ENCODE data around the gene MBL2.

The MBL2 gene

DNA sequence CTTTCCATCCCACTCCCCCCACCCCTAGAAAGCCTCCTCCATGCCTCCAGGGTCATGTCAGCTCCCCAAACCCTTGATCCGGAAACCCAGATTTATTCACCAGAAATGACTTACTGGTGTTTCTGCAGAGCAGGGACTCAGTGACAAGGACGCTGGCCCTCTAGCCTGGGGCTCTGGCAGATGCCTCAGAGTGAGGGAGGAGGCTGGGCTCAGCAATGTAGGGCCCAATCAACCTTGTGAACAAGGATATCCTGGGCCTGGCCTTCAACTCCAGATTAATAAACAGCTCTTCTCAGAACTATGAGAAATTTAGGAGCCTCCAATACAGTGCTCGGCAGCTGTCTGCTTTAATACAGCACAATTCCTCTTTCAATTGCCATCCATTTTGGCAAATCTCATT is at the start of gene MBL2:
Gene MBL2 (minus strand): TSS at position 162 of the 400 bp plus-strand sequence. CDS start 1,149 bp downstream, outside the sequence.
- no peak for DNase-seq (ENCODE audit: extremely low read depth in 1 of 2, low read depth in 1 of 2)

- DNase-seq (ENCODE audit: extremely low read depth in 1 of 2, low read depth in 1 of 2), result no peak
Observed at GRCh38 chr10:52820309-52820708, 47.7 kb upstream of the MBL2 start.

GRCh38 chr10:52818019-52818418 is 45.4 kb upstream of the MBL2 start:
- no peak for DNase-seq (ENCODE audit: extremely low read depth in 1 of 2, low read depth in 1 of 2)

- DNase-seq (ENCODE audit: extremely low read depth in 1 of 2, low read depth in 1 of 2), result no peak
Observed at GRCh38 chr10:52814506-52814905, 41.9 kb upstream of the MBL2 start.

- DNase-seq (ENCODE audit: extremely low read depth in 1 of 2, low read depth in 1 of 2), result no peak
Observed at GRCh38 chr10:52811776-52812175, 39.2 kb upstream of the MBL2 start.

DNA sequence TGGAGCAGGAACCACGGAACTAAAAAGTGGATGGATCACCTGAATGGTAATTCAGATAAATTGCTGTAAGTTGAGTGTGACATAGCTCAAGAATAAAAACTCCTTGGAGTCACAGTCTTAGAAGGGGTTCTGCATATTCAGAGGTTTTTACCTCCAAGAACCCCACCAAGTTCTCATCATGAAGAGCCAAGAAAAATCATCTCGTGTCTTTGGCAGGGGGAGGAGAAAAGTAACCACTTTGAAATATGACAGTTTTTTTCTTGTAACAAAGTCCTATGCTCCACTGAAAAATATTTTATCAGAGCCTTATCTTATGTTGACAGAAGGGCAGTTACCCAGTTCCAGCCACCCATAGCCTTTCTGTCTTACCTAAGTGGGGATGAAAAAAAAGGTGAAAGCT is 38.2 kb upstream of the MBL2 start:
- DNase-seq (ENCODE audit: extremely low read depth in 1 of 2, low read depth in 1 of 2), result no peak

GRCh38 chr10:52807803-52808202 is 35.2 kb upstream of the MBL2 start:
- DNase-seq (ENCODE audit: extremely low read depth in 1 of 2, low read depth in 1 of 2), result no peak

DNA sequence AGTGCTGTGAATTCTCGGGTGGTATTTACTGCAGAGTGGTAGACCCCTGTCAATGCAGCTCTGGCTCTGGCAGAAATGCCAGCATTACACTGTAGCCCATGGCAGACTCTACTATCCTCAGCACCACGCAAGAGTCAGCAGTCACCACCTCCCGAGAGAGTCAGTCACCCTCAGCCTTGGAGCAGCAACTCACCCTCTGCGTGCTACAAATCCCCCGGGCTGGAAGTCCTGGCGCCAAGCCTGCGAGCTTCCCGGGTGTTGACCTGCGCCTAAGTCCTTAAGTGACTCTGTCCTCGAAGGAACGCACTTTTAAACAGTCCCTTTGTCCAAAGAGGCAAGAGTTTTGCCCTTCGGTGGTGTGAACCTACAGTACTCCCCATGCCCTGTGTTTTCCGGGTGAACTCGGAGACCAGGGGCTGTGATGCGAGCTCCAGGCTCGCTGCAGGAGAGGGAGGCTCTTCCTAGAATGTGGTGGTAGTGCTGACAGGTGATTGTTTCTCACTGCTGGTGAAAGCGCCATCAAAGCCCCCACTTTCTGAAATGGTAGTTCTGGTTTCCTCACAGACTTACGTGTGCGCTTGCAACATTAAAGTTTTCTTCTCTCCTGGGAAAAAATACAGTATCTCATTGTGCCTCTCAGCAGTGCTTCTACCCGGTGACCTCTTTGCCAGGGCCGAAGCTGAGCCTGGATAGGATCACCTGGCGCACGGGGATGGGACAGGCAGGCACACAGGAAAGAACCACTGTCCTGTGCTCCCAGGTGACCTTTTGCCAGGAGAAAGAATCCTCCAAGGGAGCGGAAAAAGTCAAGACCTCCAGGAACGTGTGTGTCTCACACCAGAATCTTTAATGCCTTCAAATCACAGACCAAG is 33.1 kb upstream of the MBL2 start:
- no peak for DNase-seq (ENCODE audit: extremely low read depth in 1 of 2, low read depth in 1 of 2)

DNA sequence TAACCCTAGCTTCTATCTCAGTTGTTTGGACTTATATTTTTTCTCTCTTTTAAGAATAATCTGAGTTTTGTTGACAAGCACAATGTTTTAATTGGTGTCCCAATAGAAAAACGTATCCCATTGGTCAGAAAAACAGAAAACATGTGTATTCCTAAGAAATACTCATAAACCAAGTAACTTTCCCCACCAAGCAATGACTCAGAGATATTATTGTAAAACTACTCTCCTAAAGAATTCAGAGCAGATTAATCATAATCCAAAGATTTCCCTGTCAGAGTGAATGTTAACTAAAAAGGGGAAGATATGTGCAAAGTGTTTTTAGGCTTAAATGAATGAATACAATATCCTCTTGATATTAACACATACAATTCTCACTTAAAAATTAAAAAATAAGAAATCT is 29.4 kb upstream of the MBL2 start:
- no peak for DNase-seq (ENCODE audit: extremely low read depth in 1 of 2, low read depth in 1 of 2)

DNA sequence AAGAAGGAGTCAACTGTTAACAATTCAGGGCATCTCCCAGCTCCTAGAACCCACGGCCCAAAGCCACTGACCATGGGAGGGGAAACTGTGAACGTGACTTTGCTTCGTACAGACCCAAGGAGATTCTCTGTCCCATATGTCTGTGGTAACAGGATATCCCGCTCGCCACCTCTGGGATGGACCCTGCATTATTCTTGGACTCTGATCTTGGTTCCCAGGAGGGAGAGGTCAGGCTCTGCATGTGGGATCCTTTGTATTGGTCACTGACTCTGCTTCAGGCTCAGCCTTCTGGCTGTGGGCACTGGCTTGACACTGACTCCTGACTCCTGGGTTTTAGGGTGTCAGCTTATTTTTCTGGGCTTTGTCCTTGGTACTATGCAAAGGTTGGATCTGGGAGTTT is 13.5 kb upstream of the MBL2 start:
- no peak for DNase-seq (ENCODE audit: extremely low read depth in 1 of 2, low read depth in 1 of 2)

DNA sequence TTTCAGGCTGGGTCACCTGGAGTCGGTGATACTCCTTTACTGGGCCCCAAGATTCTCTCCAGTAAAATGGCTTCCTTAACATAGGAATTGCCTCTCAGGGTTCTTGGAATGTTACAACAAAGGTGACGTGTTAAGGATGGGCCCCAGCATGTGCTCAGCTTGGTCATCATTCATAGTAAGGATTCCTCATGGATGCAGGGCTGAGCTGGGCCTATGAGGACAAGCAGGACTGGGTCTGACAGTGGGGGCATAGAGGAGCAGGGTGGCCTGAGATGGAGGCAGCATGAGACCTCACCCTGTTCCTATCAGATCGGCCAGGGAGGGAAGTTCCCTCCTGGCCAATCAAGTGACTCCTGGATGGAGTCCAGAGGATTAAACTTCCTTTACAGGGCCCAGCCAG is 12.8 kb upstream of the MBL2 start:
- no peak for DNase-seq (ENCODE audit: extremely low read depth in 1 of 2, low read depth in 1 of 2)

GRCh38 chr10:52783726-52784125 is 11.1 kb upstream of the MBL2 start:
- DNase-seq (ENCODE audit: extremely low read depth in 1 of 2, low read depth in 1 of 2), result no peak

- no peak for DNase-seq (ENCODE audit: extremely low read depth in 1 of 2, low read depth in 1 of 2)
Observed at GRCh38 chr10:52782554-52782953, 10.0 kb upstream of the MBL2 start.

DNA sequence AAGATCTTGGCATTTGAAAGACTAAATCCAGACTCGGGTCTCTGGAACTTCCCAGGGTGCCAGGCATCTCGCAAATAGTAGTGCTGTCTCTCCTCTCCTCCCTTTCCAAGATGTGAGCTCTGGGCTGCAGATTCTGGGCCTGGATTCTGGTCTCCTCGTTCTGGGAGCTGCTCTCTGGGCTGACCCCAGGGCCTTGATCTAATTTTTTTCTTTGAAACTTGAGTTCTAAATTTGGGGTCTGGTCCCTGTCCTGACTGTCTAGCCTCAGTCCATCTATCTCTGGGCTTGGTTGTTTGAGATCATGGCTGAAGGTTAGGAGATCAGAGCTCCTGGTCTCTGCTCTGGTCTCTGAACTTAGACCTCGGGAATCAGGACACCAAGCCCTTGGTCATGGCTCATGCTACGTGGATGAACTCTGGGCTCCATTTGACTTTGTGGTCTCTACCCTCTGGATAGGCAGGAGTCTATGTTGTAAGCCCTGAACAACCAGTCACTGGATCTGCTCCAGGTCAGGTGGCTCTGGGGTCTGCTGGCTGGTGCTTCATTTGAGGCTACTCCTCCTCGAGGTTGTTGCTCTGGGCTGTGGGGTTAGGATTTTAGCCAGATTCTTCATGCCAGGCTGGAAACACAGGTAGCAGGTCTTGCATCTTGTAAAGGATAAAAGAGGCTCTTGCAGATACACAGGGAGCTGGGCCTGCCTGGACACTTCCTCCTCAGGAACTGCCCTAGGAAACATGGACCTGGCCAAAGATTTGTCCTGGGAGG is 8.0 kb upstream of the MBL2 start:
- DNase-seq (ENCODE audit: extremely low read depth in 1 of 2, low read depth in 1 of 2), result no peak

- peak; percentile 5 to 11 for DNase-seq (ENCODE audit: extremely low read depth in 1 of 2, low read depth in 1 of 2)
Observed at GRCh38 chr10:52779541-52780390, 7.2 kb upstream of the MBL2 start.

- no peak for DNase-seq (ENCODE audit: extremely low read depth in 1 of 2, low read depth in 1 of 2)
Observed at GRCh38 chr10:52778511-52779392, 6.2 kb upstream of the MBL2 start.

- DNase-seq (ENCODE audit: extremely low read depth in 1 of 2, low read depth in 1 of 2), result no peak
Observed at GRCh38 chr10:52777414-52777813, 4.8 kb upstream of the MBL2 start.

GRCh38 chr10:52776471-52776903 is 3.9 kb upstream of the MBL2 start:
- no peak for DNase-seq (ENCODE audit: extremely low read depth in 1 of 2, low read depth in 1 of 2)

- DNase-seq (ENCODE audit: extremely low read depth in 1 of 2, low read depth in 1 of 2), result no peak
Observed at GRCh38 chr10:52775132-52775647, 2.6 kb upstream of the MBL2 start.

GRCh38 chr10:52774600-52775106 is 2.1 kb upstream of the MBL2 start:
- DNase-seq (ENCODE audit: extremely low read depth in 1 of 2, low read depth in 1 of 2), result no peak

Measured in stimulated activated CD8-positive, alpha-beta memory T cell treated with anti-CD3 and anti-CD28 coated beads, Interleukin-7, amount 100 ng/mL, for 48 hours (primary cell).